ENCODE measurements around the gene KLHL6.
"Not testable (repeated sequence)": the region's sequence is repeated elsewhere in the genome, so short reads cannot be mapped to it uniquely, and the experiment has no call there.

The KLHL6 gene

GRCh38 chr3:183555541-183556081, at the start of gene KLHL6:
Gene KLHL6, minus strand, starts transcription at chr3:183555706. Its CDS starts 53 bp downstream, at chr3:183555653.
- peak; percentile 91 for DNase-seq

GRCh38 chr3:183597959-183598358, 42.5 kb upstream of the KLHL6 start:
- no peak for DNase-seq

GRCh38 chr3:183594636-183595035, 39.1 kb upstream of the KLHL6 start:
- no peak for DNase-seq

- no peak for DNase-seq
Observed at GRCh38 chr3:183592821-183593220, 37.3 kb upstream of the KLHL6 start.

GRCh38 chr3:183591881-183592521, 36.5 kb upstream of the KLHL6 start:
- peak; percentile 42 for DNase-seq

GRCh38 chr3:183590442-183590841, 34.9 kb upstream of the KLHL6 start:
- DNase-seq: no peak

GRCh38 chr3:183587336-183587735, 31.8 kb upstream of the KLHL6 start:
- DNase-seq: no peak

- no peak for DNase-seq
Observed at GRCh38 chr3:183586477-183586876, 31.0 kb upstream of the KLHL6 start.

- no peak for DNase-seq
Observed at GRCh38 chr3:183584914-183585280, 29.4 kb upstream of the KLHL6 start.

GRCh38 chr3:183584246-183584913, 28.9 kb upstream of the KLHL6 start:
- no peak for DNase-seq

- DNase-seq: no peak
Observed at GRCh38 chr3:183583331-183584245, 28.1 kb upstream of the KLHL6 start.

GRCh38 chr3:183582161-183582560, 26.7 kb upstream of the KLHL6 start:
- DNase-seq: no peak

GRCh38 chr3:183581496-183582155, 26.1 kb upstream of the KLHL6 start:
- no peak for DNase-seq

GRCh38 chr3:183579967-183580900, 24.7 kb upstream of the KLHL6 start:
- no peak for DNase-seq

- DNase-seq: no peak
Observed at GRCh38 chr3:183578179-183578578, 22.7 kb upstream of the KLHL6 start.

GRCh38 chr3:183577346-183577745, 21.8 kb upstream of the KLHL6 start:
- DNase-seq: no peak

GRCh38 chr3:183576487-183577107, 21.1 kb upstream of the KLHL6 start:
- no peak for DNase-seq

- no peak for DNase-seq
Observed at GRCh38 chr3:183572935-183573334, 17.4 kb upstream of the KLHL6 start.

GRCh38 chr3:183570191-183570590, 14.7 kb upstream of the KLHL6 start:
- DNase-seq: not testable (repeated sequence)

GRCh38 chr3:183566880-183567279, 11.4 kb upstream of the KLHL6 start:
- no peak for DNase-seq

- DNase-seq: peak; percentile 69
Observed at GRCh38 chr3:183564046-183564445, 8.5 kb upstream of the KLHL6 start.

All from activated CD4-positive, alpha-beta T cell treated with anti-CD3 and anti-CD28 coated beads, Interleukin-2, amount 50 U/mL, for 16 hours (primary cell).